Mesenchymal stem cell (in vitro differentiated cells and primary cell): ENCODE measurements around the gene ZC3H7A.
"Not testable (repeated sequence)": the region's sequence is repeated elsewhere in the genome, so short reads cannot be mapped to it uniquely, and the experiment has no call there.

Experiments
- DNase-seq: peaks from one replicate; pipeline ENCODE4 v3.0.0-alpha.2; 2013
- H2AFZ ChIP-seq: one replicate; pipeline ENCODE4 v1.6.1; 2013; ENCODE audit warnings: low read depth, mild to moderate bottlenecking, control low read depth, inconsistent platforms, low read length, moderate library complexity
- H2AK5ac ChIP-seq: 2 replicates; pipeline ENCODE4 v1.6.1; 2013; ENCODE audit warnings: low read length, moderate library complexity, mild to moderate bottlenecking, inconsistent platforms; ENCODE audit not compliant: severe bottlenecking
- H2BK120ac ChIP-seq: one replicate; pipeline ENCODE4 v1.6.1; 2013; ENCODE audit warnings: low read depth, mild to moderate bottlenecking, inconsistent platforms, low read length, moderate library complexity
- H2BK12ac ChIP-seq, 2 experiments: one replicate each; pipeline ENCODE4 v1.6.1; 2013; ENCODE audit warnings: inconsistent platforms in 2 of 2, low read length in 2 of 2, mild to moderate bottlenecking in 2 of 2, moderate library complexity in 2 of 2, control low read depth in 1 of 2
- H2BK15ac ChIP-seq: one replicate; pipeline ENCODE4 v1.6.1; 2013; ENCODE audit warnings: mild to moderate bottlenecking, low read depth, inconsistent platforms; ENCODE audit not compliant: poor library complexity, severe bottlenecking
- H2BK5ac ChIP-seq: 2 replicates; pipeline ENCODE4 v1.6.1; 2013; ENCODE audit warnings: low read depth, mild to moderate bottlenecking, low read length, control low read depth, inconsistent platforms; ENCODE audit not compliant: poor library complexity, severe bottlenecking
- H3K14ac ChIP-seq, 2 experiments: one replicate each; pipeline ENCODE4 v1.6.1; 2013; ENCODE audit warnings: inconsistent platforms in 2 of 2, low read length in 2 of 2, control low read depth in 1 of 2, mild to moderate bottlenecking in 1 of 2, moderate library complexity in 1 of 2
- H3K18ac ChIP-seq, 2 experiments: one replicate each; pipeline ENCODE4 v1.6.1; 2013; ENCODE audit warnings: inconsistent platforms in 2 of 2, low read length in 2 of 2, control low read depth in 1 of 2, low read depth in 1 of 2, mild to moderate bottlenecking in 1 of 2
- H3K23ac ChIP-seq, 2 experiments: one replicate each; pipeline ENCODE4 v1.6.1; 2013; ENCODE audit warnings: inconsistent platforms in 2 of 2, low read length in 2 of 2, mild to moderate bottlenecking in 2 of 2, moderate library complexity in 2 of 2, control low read depth in 1 of 2
- H3K27ac ChIP-seq: 2 replicates; pipeline ENCODE4 v1.5.1; 2013; ENCODE audit warnings: mild to moderate bottlenecking, moderate library complexity, low read length, control low read depth, inconsistent platforms; ENCODE audit not compliant: poor library complexity, severe bottlenecking
- H3K27me3 ChIP-seq, 2 experiments: 2 replicates each; pipeline versions ENCODE4 v1.6.1 to v1.7.0; 2013; ENCODE audit warnings: low read length in 2 of 2, mild to moderate bottlenecking in 2 of 2, moderate library complexity in 2 of 2, control low read depth in 1 of 2, inconsistent platforms in 1 of 2; ENCODE audit not compliant: control insufficient read depth in 1 of 2, insufficient read depth in 1 of 2
- H3K36me3 ChIP-seq, 2 experiments: 2 replicates each; pipeline versions ENCODE4 v1.6.1 to v1.7.0; 2013; ENCODE audit warnings: low read length in 2 of 2, control low read depth in 1 of 2, inconsistent platforms in 1 of 2, low read depth in 1 of 2, mild to moderate bottlenecking in 1 of 2; ENCODE audit not compliant: insufficient read depth in 2 of 2, control insufficient read depth in 1 of 2
- H3K4ac ChIP-seq, 2 experiments: one replicate each; pipeline ENCODE4 v1.6.1; 2013; ENCODE audit warnings: inconsistent platforms in 2 of 2, low read length in 2 of 2, mild to moderate bottlenecking in 2 of 2, moderate library complexity in 2 of 2, control low read depth in 1 of 2, low read depth in 1 of 2
- H3K4me1 ChIP-seq: 2 replicates; pipeline ENCODE4 v1.6.1; 2013; ENCODE audit warnings: low read depth, low read length, control low read depth; ENCODE audit not compliant: control insufficient read depth, insufficient read depth
- H3K4me2 ChIP-seq: 2 replicates; pipeline ENCODE4 v1.6.1; 2013; ENCODE audit warnings: low read length, mild to moderate bottlenecking, inconsistent platforms; ENCODE audit not compliant: poor library complexity, severe bottlenecking
- H3K4me3 ChIP-seq, 2 experiments: 2 replicates each; pipeline versions ENCODE4 v1.5.1 to v1.7.0; 2013; ENCODE audit warnings: low read length in 2 of 2, mild to moderate bottlenecking in 2 of 2, control low read depth in 1 of 2, low read depth in 1 of 2; ENCODE audit not compliant: insufficient read depth in 1 of 2
- H3K79me1 ChIP-seq: replicated peaks from 2 replicates; pipeline ENCODE4 v1.6.1; 2013; ENCODE audit warnings: mild to moderate bottlenecking, control low read depth, low read length, inconsistent platforms; ENCODE audit not compliant: poor library complexity, severe bottlenecking
- H3K9ac ChIP-seq: 2 replicates; pipeline ENCODE4 v1.7.0; 2013; ENCODE audit warnings: mild to moderate bottlenecking, low read length, moderate library complexity
- H3K9me3 ChIP-seq: 2 replicates; pipeline ENCODE4 v1.7.0; 2013; ENCODE audit warnings: mild to moderate bottlenecking, low read length; ENCODE audit not compliant: control insufficient read depth
- H4K8ac ChIP-seq: one replicate; pipeline ENCODE4 v1.6.1; 2013; ENCODE audit warnings: inconsistent platforms, mild to moderate bottlenecking, low read length, moderate library complexity
- H4K91ac ChIP-seq: one replicate; pipeline ENCODE4 v1.6.1; 2013; ENCODE audit warnings: mild to moderate bottlenecking, low read length, inconsistent platforms
- WGBS: methylation state at CpG from one replicate; pipeline ENCODE4 v1.1.7; 2013; ENCODE audit warnings: mixed read lengths; 5-methylcytosine and 5-hydroxymethylcytosine counted together

Gene ZC3H7A

DNA sequence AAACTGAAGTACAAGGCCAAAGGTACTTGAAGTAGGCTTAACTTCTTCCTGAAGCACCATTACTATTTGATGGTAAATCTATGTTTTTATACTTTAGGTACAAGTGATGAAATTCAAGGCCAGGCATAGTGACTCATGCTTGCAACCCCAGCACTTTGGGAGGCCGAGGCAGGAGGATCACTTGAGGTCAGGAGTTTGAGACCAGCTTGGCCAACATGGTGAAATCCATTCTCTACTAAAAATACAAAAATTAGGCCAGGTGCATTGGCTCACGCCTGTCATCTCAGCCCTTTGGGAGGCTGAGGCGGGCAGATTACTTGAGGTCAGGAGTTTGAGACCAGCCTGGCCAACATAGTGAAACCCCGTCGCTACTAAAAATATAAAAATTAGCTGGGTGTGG, 26.6 kb upstream of the ZC3H7A start:
- H2AFZ ChIP-seq, H2BK5ac ChIP-seq, H4K8ac ChIP-seq, H2AK5ac ChIP-seq, H2BK12ac ChIP-seq, H3K36me3 ChIP-seq, H3K4me3 ChIP-seq, H4K91ac ChIP-seq, H3K23ac ChIP-seq, DNase-seq, H2BK15ac ChIP-seq, H3K79me1 ChIP-seq, H3K27ac ChIP-seq, H3K9me3 ChIP-seq, H2BK120ac ChIP-seq, H3K4me1 ChIP-seq, H3K4me2 ChIP-seq, H3K14ac ChIP-seq, H3K27me3 ChIP-seq, H3K4ac ChIP-seq, H3K18ac ChIP-seq, H3K9ac ChIP-seq: not testable (repeated sequence)
- WGBS = 96% methylated on average over 5 of the region's 5 CpGs

DNA sequence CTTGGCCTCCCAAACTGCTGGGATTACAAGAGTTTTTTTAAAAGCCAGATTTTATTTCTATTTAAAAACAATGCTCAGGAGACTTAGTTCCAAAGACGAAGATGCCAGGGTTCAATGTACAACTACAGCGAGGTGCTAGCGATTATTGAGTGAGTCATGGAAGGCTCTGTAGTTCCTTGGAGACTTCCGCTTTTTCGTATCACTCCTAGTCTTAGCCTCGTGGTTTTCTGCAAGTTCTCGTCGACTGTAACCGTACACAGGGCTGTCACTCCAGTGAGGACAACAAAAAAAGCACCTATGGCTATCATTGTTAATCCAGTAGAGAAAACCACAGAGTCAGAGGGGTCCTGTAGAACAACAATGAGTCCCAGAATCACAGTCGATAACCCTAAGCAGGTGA, 22.7 kb upstream of the ZC3H7A start:
- Histone ChIP-seq H3K36me3 (no peaks in the 10 kb centered on the region), H3K14ac (no peak overlapping the region), H4K91ac (no peak overlapping the region), H4K8ac (no peak overlapping the region), H3K23ac (no peak overlapping the region), H3K9ac (no peak overlapping the region), H3K79me1 (no peaks in the 10 kb centered on the region), H2AK5ac (no peak overlapping the region), H2BK15ac (no peak overlapping the region), H2AFZ (no peak overlapping the region), H3K4ac (no peak overlapping the region), H2BK12ac (no peak overlapping the region), H3K27me3 (no peaks in the 10 kb centered on the region), H3K18ac (no peak overlapping the region), H3K4me2 (no peak overlapping the region), H2BK5ac (no peak overlapping the region), H3K4me1 (peaks cover 1% of the 10 kb centered on the region), H3K4me3 (no peak overlapping the region), H3K27ac (no peak overlapping the region), H2BK120ac (no peak overlapping the region), H3K9me3 (no peaks in the 10 kb centered on the region)
- 92% methylated on average over 10 of the region's 10 CpGs for WGBS
- no peak for DNase-seq

DNA sequence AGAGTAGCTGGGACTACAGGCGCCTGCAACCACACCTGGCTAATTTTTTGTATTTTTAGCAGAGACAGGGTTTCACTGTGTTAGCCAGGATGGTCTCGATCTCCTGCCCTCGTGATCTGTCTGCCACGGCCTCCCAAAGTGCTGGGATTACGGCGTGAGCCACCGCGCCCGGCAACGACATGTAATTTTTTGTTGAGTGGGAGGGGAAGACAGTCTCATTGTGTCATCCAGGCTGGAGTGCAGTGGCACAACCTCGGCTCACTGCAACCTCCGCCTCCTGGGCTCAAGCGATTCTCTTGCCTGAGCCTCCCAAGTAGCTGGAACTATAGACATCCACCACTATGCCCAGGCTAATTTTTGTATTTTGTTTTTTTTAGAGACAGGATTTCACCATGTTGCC, 21.9 kb upstream of the ZC3H7A start:
- not testable (repeated sequence) for H2BK120ac ChIP-seq, H2BK12ac ChIP-seq, H3K4ac ChIP-seq, H2BK5ac ChIP-seq, H3K14ac ChIP-seq, H3K27ac ChIP-seq, H3K9me3 ChIP-seq, H2AFZ ChIP-seq, H3K36me3 ChIP-seq, H2BK15ac ChIP-seq, H3K9ac ChIP-seq, DNase-seq, H3K4me3 ChIP-seq, H4K91ac ChIP-seq, H3K4me2 ChIP-seq, H3K27me3 ChIP-seq, H3K23ac ChIP-seq, H3K18ac ChIP-seq, H3K79me1 ChIP-seq, H3K4me1 ChIP-seq, H4K8ac ChIP-seq, H2AK5ac ChIP-seq
- 98% methylated on average over 13 of the region's 13 CpGs for WGBS

DNA sequence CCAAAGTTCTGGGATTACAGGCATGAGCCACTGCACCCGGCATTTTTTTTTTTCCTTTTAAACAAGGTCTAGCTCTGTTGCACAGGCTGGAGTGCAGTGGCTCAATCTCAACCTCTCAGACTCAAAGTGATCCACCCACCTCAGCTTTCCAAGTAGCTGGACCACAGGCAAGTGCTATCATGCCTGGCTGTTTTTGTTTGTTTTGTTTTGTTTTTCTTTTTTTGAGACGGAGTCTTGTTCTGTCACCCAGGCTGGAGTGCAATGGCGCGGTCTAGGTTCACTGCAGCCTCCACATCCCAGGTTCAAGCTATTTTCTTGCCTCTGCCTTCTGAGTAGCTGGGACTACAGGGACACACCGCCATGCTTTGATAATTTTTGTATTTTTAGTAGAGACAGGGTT, 19.1 kb upstream of the ZC3H7A start:
- no peak overlapping the region for H3K4me3 ChIP-seq
- no peak overlapping the region for H2BK12ac ChIP-seq
- no peak overlapping the region for H3K4ac ChIP-seq
- H3K36me3 ChIP-seq = no peaks in the 10 kb centered on the region
- no peak overlapping the region for H3K23ac ChIP-seq
- H2BK5ac ChIP-seq = no peak overlapping the region
- H3K9ac ChIP-seq = no peak overlapping the region
- no peak overlapping the region for H3K18ac ChIP-seq
- no peak overlapping the region for H3K14ac ChIP-seq
- H2BK15ac ChIP-seq = no peak overlapping the region
- H2AK5ac ChIP-seq = no peak overlapping the region
- H3K9me3 ChIP-seq = no peaks in the 10 kb centered on the region
- WGBS = 96% methylated on average over 4 of the region's 5 CpGs
- H3K27me3 ChIP-seq = no peaks in the 10 kb centered on the region
- DNase-seq = no peak
- H3K4me2 ChIP-seq = no peak overlapping the region
- H3K4me1 ChIP-seq = no peaks in the 10 kb centered on the region
- H3K27ac ChIP-seq = no peak overlapping the region
- no peak overlapping the region for H4K91ac ChIP-seq
- H3K79me1 ChIP-seq = no peaks in the 10 kb centered on the region
- H4K8ac ChIP-seq = no peak overlapping the region
- no peak overlapping the region for H2AFZ ChIP-seq
- H2BK120ac ChIP-seq = no peak overlapping the region
